Sigmoid colon (tissue), 7 donors: ENCODE data around the gene S100P. TPM values are rescaled to one million over a fixed set of nuclear protein-coding genes. Genes with fewer than 3 reads are reported as not detected.

ENCODE experiments used
- DNase-seq: peaks from one replicate; pipeline ENCODE4 v3.0.0-alpha.2; 2019
- H3K27ac ChIP-seq, 4 donors: fragments of 200-600 bp; sonication (generic); one replicate each; pipeline ENCODE4 v1.5.1; 2016 to 2019; ENCODE audit warnings: mild to moderate bottlenecking in 1 of 4
- H3K27me3 ChIP-seq, 3 donors: fragments of 200-600 bp; sonication (generic); one replicate each; pipeline ENCODE4 v1.5.1; 2019; ENCODE audit warnings: mild to moderate bottlenecking in 1 of 3
- H3K36me3 ChIP-seq, 4 donors: fragments of 200-600 bp; sonication (generic); one replicate each; pipeline ENCODE4 v1.5.1; 2016 to 2019
- H3K4me1 ChIP-seq, 4 donors: fragments of 200-600 bp; sonication (generic); one replicate each; pipeline ENCODE4 v1.5.1; 2017 to 2019
- H3K4me3 ChIP-seq, 4 donors: fragments of 200-600 bp; sonication (generic); one replicate each; pipeline ENCODE4 v1.5.1; 2017 to 2019; ENCODE audit warnings: mild to moderate bottlenecking in 2 of 4, moderate library complexity in 1 of 4
- H3K9me3 ChIP-seq, 4 donors: fragments of 200-600 bp in 3 of 4; sonication (generic) in 3 of 4; one replicate each; pipeline versions ENCODE4 v1.5.1 to v1.6.1; 2013 to 2019
- EP300 ChIP-seq, 4 donors: sonication (generic); formaldehyde crosslinking; IDR thresholded peaks; one replicate each; pipeline ENCODE4 v1.6.1; 2017; ENCODE audit warnings: antibody characterized with exemption in 4 of 4
- POLR2A ChIP-seq, 2 donors: fragments of 450-650 bp; IDR thresholded peaks; one replicate each; pipeline ENCODE4 v1.6.1; 2016; ENCODE audit warnings: antibody characterized with exemption in 2 of 2, mild to moderate bottlenecking in 2 of 2, moderate library complexity in 2 of 2
- POLR2AphosphoS5 ChIP-seq, 4 donors: sonication (generic); formaldehyde crosslinking; IDR thresholded peaks; one replicate each; pipeline ENCODE4 v1.6.1; 2017; ENCODE audit warnings: antibody characterized with exemption in 4 of 4
- WGBS, 2 donors: extraction: QIAGEN DNeasy Blood & Tissue Kit; methylation state at CpG; one replicate each; pipeline ENCODE4 v1.1.7; 2013; 5-methylcytosine and 5-hydroxymethylcytosine counted together
- intact Hi-C: fragments of 100-400 bp; cut with DNase I; formaldehyde crosslinking; loops from one replicate; pipeline ENCODE4 v1.15.1; 2023
- polyA plus RNA-seq, 3 donors: library from polyadenylated mRNA; stranded (reverse); fragments of 200-250 nt; gene quantifications; one replicate each; pipeline ENCODE4 v1.2.3, GENCODE V29; 2013
- total RNA-seq, 4 donors: library from RNA; depleted of rRNA; stranded (reverse); fragments of >200 nt; gene quantifications; one replicate each; pipeline ENCODE4 v1.1.0, GENCODE V29; 2016
- TF ChIP-seq, protein P1 (sequence below), 4 experiments: fragments of 450-650 bp in 3 of 4; fragments of 200-600 bp in 1 of 4; IDR thresholded peaks; one replicate each; pipeline ENCODE4 v1.5.1; 2016 to 2019; ENCODE audit warnings: antibody characterized with exemption in 4 of 4, mild to moderate bottlenecking in 3 of 4, moderate library complexity in 2 of 4
- donor health status: healthy with polysubstance abuse.
- donor health status: Bipolar disorder and iron deficiency.
- donor health status: healthy.

The S100P gene
- total RNA-seq (under 1 TPM in 1 of 4 donors, not detected in 3; 0.41 TPM), polyA plus RNA-seq (100 to 1,000 TPM; 110 to 488 (median 396) TPM)

DNA sequence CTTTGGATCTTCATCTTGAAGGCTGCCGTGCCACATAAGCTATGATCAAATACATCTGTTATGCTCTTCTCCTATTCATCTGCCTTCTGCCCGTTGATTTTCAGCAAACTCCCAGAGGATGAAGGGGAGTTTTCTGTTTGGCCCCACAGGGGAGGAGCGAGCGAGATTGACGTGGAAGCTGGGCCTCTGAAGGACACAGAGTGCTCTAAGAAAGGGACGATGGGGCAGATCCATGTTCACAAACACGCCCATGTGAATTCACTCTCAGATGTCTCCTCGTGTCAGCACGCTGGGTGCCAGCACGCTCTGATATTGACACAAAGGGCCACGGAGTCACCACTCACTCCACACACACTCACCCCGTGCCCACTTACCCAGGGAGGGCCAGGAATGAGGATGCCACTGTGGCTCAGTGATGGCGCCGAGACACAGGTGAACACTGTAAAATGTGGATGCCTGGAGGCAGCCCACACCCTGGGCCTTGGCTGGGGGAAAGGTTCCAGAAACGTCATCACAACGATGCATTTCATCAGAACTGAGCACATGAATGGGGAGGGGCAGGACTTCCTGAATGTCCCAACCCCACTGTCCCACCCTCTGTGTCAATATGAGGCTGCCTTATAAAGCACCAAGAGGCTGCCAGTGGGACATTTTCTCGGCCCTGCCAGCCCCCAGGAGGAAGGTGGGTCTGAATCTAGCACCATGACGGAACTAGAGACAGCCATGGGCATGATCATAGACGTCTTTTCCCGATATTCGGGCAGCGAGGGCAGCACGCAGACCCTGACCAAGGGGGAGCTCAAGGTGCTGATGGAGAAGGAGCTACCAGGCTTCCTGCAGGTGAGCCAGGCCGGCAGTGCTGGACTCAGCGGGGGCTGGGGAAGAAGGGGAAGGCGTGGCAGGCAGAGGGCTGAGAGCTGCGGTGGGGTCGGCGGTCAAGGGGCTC lies at the start of gene S100P:
S100P (plus strand) TSS at position 648 of the 946 bp plus-strand sequence; CDS start at position 703, 55 bp downstream.
- no peaks in the 10 kb centered on the region for H3K27me3 ChIP-seq
- no peak within 1 kb of the TSS for H3K27ac ChIP-seq
- DNase-seq: no peak
- H3K36me3 ChIP-seq: no peaks in the 10 kb centered on the region
- peaks cover 0 to 10% (median 9%) of the 10 kb centered on the region in 4 donors for H3K4me1 ChIP-seq
- intact Hi-C loops: no loop called here
- TF ChIP-seq EP300 (IDR thresholded peaks at IDR 0.05) (no peak), POLR2A (IDR thresholded peaks at IDR 0.05) (no peak), POLR2AphosphoS5 (IDR thresholded peaks at IDR 0.05) (no peak)
- TF ChIP-seq, protein P1, sequence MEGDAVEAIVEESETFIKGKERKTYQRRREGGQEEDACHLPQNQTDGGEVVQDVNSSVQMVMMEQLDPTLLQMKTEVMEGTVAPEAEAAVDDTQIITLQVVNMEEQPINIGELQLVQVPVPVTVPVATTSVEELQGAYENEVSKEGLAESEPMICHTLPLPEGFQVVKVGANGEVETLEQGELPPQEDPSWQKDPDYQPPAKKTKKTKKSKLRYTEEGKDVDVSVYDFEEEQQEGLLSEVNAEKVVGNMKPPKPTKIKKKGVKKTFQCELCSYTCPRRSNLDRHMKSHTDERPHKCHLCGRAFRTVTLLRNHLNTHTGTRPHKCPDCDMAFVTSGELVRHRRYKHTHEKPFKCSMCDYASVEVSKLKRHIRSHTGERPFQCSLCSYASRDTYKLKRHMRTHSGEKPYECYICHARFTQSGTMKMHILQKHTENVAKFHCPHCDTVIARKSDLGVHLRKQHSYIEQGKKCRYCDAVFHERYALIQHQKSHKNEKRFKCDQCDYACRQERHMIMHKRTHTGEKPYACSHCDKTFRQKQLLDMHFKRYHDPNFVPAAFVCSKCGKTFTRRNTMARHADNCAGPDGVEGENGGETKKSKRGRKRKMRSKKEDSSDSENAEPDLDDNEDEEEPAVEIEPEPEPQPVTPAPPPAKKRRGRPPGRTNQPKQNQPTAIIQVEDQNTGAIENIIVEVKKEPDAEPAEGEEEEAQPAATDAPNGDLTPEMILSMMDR (IDR thresholded peaks at IDR 0.05): no peak
- no peak within 1 kb of the TSS for H3K4me3 ChIP-seq
- no peaks in the 10 kb centered on the region for H3K9me3 ChIP-seq
- WGBS, 2 donors: 65 to 78% methylated on average over 29 of the region's 29 CpGs

DNA sequence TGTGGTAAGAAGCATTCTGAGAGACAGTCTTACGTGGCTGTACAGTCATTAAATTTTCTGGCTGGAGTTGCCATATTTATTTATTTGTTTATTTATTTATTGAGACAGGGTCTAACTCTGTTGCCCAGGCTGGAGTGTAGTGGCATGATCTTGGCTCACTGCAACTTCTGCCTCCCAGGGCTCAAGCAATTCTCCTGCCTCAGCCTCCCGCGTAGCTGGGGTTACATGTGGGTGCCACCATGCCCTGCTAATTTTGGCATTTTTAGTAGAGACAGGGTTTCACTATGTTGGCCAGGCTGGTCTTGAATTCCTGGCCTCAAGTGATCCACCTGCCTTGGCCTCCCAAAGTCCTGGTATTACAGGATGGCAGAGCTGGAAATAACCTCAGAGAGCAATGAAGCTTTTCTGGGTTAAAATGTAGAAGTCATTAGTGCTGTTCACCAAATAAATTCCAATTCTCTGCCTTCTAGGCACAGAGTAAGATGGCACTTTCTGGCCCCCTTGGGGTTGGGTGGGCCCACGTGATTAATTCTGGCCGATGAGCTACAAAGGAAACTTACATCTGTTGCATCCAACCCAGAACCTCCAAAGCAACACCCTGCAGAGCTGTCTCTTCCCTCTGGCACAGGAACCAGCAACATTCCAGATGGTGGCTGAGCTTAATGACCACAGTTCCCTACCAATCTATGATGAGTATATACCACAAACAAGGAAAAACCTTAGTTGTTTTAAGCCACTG lies 48.7 kb upstream of the S100P start:
- intact Hi-C loops: loop anchor here (5.0 to 10.0 kb wide), 4 partner anchors 137 to 420 kb away; partner anchors contain the start of genes GRPEL1 and KIAA0232
- Histone ChIP-seq H3K27me3 (no peaks in the 10 kb centered on the region), H3K9me3 (no peaks in the 10 kb centered on the region), H3K4me1 (peaks cover 0 to 27% (median 22%) of the 10 kb centered on the region in 4 donors), H3K36me3 (peaks cover 7 to 19% (median 16%) of the 10 kb centered on the region in 4 donors), H3K4me3 (no peak overlapping the region), H3K27ac (peak overlapping the region in 2 of 4 donors; percentile 34 to 96)
- TF ChIP-seq EP300 (IDR thresholded peaks at IDR 0.05): no peak
- TF ChIP-seq POLR2AphosphoS5 (IDR thresholded peaks at IDR 0.05): no peak
- no peak for TF ChIP-seq POLR2A (IDR thresholded peaks at IDR 0.05)
- TF ChIP-seq, protein P1 (IDR thresholded peaks at IDR 0.05): no peak
- WGBS, 2 donors: 74% methylated on average over 5 of the region's 5 CpGs
- DNase-seq: no peak

DNA sequence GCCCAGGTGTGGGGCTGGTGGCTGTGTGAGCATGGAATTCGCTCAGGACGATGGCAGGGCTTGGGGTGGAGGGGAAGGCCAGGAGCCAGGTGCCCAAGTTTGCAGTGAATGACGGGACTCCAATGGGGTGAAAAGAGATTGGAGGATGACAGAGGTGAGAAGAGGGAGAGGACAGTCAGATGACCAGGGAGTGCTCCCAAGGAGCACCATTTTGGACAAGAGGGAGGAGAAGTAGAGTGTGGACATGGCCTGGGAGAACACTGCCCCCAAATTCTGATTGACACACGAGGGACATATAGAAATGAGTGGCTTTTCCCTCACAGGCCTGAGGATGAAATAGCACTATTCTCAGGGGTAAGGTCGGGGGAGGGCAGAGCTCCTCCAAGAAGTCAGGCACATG lies 46.5 kb upstream of the S100P start:
- H3K4me1 ChIP-seq: peaks cover 0 to 16% (median 15%) of the 10 kb centered on the region in 4 donors
- TF ChIP-seq, protein P1 (IDR thresholded peaks at IDR 0.05): no peak
- no peak for TF ChIP-seq POLR2AphosphoS5 (IDR thresholded peaks at IDR 0.05)
- intact Hi-C loops: loop anchor here (5.0 to 10.0 kb wide), 2 partner anchors 340 to 418 kb away; partner anchors contain the start of gene GRPEL1
- no peaks in the 10 kb centered on the region for H3K9me3 ChIP-seq
- DNase-seq: no peak
- H3K4me3 ChIP-seq: no peak overlapping the region
- WGBS, 2 donors: 85% methylated on average over 5 of the region's 5 CpGs
- no peak overlapping the region for H3K27ac ChIP-seq
- H3K27me3 ChIP-seq: no peaks in the 10 kb centered on the region
- peaks cover 7 to 14% (median 11%) of the 10 kb centered on the region in 4 donors for H3K36me3 ChIP-seq

DNA sequence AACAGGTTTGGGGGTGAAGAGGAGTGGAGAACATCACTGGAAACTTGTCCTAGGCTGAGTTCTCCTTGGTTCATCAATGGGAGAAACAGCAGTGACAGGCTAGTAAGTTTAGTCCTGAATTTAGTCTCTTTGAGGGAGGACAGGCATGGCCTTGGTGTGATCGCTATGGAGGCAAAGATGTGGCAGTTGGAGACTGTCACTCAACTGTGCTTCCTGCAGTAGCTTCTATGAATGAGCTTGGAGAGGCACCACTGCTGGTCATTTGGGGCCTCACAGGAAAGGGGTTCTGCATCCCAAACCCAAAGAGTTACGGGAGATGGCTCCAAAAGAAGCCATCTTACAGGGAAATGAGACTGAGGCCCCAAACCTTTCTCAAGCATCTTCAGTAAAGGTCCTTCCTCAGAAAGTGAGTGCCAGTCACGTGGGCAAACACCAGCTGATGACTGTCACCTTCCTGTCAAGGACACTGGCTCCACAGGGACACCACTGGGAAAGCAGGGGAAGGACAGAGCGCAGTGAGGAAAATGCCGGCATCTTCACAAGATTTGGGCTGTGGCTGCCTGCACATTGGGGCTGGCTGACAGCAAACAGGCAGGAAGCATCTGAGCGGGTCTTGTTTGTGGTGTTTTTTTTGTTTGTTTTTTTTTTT lies 46.0 kb upstream of the S100P start:
- DNase-seq: no peak
- H3K36me3 ChIP-seq: peaks cover 5 to 9% (median 5%) of the 10 kb centered on the region in 4 donors
- TF ChIP-seq, protein P1 (IDR thresholded peaks at IDR 0.05): no peak
- no peak for TF ChIP-seq EP300 (IDR thresholded peaks at IDR 0.05)
- TF ChIP-seq POLR2A (IDR thresholded peaks at IDR 0.05): no peak
- TF ChIP-seq POLR2AphosphoS5 (IDR thresholded peaks at IDR 0.05): no peak
- no peak overlapping the region for H3K27ac ChIP-seq
- 55 to 70% methylated on average over 6 of the region's 6 CpGs for WGBS, 2 donors
- peaks cover 0 to 11% (median 10%) of the 10 kb centered on the region in 4 donors for H3K4me1 ChIP-seq
- H3K9me3 ChIP-seq: no peaks in the 10 kb centered on the region
- no peaks in the 10 kb centered on the region for H3K27me3 ChIP-seq
- H3K4me3 ChIP-seq: no peak overlapping the region
- intact Hi-C loops: loop anchor here (5.0 to 10.0 kb wide), 2 partner anchors 340 to 417 kb away; partner anchors contain the start of gene GRPEL1
